Measurements from ENCODE around the gene GBF1.

Gene GBF1

DNA sequence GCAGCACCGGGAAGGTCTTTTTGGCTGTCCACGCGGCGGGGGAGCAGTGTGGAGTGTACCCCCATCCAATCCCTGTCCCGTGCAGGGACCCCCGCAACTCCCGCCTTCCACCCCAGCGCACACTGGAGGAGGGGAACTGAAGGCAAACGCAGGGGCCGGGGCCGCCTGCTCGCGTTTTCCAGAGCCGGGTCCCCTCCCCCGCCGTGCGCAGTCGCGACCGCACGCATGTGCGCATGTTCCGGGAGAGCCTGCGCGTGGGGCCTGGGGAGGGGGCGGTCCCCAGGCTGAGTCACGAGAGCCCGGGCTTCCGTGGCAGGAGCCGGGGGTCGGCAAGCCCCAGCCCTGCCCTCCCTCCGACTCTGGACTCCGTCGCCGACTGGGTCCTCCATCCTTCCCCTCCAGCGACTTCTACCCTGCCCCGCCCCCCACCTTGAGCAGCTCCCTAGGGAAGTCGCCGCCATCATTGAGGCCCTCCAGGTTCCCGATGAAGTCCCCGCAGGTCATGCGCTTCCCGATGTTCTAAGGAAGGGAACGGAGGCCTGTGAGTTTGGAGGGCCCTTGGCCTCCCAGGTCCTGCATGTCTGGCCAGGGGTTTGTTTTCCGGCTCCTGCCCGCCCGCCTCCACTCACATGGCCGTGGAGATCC, 165.2 kb downstream of the GBF1 start:
- DNase-seq, result peak; percentile 77

DNA sequence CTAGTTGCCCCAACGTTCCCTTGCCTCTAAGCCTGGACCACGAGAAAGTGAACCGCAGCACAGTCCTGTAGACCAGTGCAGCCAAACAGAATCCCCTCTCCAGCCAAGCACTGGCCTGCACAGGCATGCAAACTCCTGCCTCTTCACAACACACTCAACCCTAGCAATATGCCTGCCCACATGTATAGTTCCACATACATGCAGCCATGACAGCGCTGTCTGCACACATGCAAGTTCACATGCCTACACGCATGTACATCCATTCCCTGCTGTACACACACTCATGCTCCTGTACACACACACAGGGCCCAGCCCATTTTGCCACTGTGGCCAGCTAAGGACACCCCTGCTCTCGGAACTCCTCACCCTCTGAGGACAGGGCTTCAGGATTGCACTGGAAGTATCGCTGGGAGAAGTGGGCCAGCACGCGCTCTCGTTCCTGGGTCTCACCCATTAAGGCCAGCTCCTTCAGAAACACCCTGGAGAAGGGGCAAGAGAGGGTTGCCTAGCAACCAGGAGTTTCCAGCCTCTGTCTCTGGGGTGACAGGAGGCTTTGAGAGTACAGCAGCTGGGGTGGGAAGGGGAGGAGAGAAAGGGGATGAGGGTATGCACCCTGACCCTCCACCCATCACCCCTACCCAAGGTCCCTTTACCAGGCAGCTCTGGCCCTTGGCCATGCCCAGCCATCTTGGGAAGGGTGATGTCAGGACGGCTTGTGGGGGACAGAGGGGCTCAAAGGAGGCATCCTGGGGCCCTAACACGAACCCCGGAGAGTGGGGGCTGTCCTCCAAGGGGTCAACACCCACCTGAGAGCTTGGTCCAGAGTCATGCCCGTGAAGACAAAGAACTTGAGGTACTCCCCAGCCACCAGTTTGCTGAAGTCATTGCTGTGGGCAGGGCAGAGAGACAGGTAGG, 166.3 kb downstream of the GBF1 start:
- DNase-seq, result no peak

DNA sequence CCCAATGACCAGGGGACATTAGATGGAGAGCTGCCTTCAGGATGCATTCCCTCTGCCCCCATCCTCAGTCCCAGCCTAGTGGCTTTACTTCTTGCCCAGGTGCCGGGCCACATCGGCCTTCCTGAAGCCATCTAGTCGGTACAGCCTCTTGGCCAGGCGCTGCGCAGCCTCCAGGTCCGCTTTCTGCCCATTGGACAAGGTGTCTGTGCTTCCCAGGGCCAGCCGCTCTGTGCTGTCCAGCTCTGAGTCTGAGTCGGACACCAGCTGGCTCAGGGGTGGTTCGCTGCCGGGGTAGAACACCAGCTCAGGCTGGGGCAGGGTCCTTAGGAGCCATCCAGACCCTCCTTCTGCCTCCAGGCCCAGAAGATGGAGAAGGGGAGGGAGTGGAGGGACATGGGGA, 167.0 kb downstream of the GBF1 start:
- no peak for DNase-seq

DNA sequence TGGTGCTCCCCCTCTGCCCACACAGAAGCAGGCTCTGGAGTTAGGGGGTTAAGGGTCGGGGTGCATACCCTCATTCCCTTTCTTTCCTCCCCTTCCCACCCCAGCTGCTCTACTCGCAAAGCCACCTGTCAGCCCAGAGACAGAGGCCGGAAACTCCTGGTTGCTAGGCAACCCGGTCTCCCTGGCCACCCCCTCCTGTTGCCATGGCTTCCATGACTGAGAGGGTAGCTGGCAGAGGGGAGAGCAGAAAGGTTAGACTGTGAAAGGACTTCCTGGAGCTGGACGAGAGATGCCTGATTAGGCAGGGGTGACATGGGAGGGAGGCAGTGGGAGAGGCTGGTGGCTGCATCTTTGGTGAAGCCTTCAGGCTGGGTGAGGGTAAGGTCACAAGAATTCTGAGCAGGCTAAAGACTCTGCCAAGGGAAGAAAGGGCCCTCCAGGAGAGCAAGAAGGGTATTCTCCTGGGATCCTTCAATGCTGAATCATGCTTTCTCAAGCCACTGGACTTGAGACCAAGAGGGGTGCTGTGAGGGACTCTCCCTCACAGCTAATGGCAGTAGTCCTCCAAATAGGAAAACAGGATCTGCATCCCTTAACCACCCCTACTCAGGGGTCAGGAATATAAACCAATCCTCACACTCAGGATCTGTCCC, 167.8 kb downstream of the GBF1 start:
- no peak for DNase-seq

DNA sequence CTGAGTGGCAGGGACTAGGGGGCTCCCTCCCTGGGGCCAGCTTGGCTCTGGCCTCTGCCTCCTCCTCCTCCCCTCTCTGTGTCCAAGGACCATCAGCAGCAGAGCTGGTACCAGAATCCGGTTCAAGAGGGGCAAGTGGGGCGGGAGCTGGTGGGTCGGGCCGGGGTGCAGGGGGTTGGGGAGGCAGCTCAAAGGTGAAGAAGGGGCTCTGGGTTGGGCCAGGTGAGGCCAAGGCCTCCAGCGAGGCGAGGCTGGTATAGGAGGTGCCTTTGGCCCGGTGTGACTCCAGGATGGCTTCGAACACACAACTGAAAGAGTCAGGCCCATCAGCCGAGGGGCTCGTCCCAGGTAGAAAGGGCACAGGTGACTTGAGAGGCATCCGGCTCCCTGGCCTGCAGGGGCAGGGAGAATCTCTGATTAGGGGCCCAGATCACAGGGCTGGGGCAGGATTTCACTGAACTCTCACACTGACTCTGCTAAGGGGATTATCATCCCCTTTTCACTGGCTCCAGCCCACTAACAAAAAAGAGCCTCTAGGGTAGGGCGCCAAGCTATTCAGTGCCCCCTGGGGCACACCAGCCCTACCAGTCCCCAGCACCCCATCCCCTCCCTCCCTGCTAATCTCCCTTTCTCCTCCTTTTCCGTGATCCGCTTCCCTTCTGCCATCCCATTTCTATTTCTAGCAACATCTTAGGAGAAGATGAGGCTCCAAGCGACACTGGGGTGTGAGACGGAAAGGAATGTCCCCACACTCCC, 168.7 kb downstream of the GBF1 start:
- no peak for DNase-seq

DNA sequence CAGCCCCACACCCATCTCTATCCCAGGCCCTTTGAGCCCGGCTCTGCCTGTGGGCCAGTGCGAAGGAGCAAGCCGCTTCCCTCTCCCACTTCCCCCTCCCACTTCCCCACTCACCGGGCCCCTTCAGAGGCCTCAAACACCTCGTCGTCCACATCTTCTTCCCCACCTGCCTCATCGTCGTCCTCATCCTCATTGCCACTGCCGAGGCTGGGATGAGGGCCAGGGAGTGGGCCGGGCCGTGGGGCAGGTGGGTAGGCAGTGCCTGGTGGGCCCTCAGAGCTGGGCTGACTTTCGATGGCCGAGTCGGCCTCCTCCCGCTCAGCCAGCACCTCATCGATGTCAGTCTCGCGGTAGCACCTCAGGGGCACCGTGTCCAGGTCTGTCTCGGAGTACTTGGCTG, 169.4 kb downstream of the GBF1 start:
- DNase-seq, result no peak

DNA sequence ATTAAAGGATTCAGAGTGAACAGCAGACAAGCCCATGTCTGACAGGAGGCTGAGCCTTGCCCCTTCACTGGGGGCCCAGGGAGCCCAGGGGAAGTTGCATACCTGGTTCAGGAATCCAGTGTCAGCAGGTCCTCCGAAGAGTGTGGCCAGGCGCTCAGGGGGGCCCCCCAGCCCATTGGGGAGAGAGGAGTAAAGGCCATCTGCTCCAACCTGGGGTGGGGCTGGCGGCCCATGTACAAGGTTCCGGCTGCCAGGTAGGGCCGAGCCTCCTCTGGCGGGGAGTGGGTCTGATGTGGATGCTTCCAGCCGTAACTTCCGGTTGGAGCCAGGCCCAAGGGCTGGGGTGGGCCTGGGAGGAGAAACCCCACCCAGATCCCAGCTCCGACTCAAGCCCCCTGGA, 171.0 kb downstream of the GBF1 start:
- DNase-seq, result no peak

DNA sequence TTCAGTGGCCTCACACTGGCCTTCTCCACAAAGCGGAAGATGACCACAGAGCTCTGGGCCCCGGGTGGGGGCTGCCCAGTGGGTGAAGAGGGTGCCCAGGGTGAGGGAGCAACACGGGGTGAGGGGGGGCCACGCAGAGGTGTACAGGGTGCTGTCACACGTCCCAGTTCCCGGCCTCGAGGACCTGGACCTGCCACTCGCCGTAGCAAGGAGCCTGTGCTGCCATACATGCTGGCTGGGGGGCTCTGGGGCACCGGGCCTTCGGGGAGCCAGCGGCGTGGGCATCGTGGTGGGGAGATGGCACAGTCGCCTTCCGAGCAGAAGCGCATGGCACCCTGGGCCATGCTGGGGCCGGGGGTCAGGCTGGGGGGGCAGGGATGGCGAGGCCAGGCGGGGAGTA, 171.4 kb downstream of the GBF1 start:
- DNase-seq, result no peak

DNA sequence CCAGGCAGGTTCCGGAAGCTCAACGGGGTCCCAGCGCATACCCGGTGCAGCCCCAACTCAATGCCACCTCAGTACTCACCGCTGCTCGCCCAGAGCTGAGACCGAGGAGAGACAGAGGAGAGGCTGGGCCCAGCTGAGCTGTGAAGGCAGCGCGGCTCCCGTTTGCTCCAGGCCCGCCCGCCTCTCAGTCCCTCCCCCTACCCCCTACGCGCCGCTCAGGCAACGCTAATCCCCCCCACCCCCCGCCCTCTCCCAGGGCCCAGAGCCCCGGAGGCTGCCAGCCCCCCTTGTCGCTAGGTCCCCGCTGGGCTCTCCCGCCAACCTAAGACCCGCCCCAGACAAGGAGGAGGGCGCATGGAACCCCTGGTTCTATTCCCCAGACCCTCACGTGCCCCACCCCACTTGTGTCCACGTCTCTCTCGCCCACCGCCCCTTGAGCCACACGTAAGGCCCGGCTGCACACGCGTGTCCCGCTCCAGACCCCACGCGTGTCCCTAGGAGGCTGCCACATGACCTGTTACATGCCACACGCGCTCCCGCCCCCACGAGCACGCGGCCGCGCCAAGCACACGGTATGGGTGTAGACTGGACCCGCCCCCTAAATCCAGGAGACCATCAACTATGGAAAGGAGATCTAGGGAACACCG, 173.4 kb downstream of the GBF1 start, which contains the start of gene PSD:
TSS of gene PSD (minus strand) at position 164 of the 647 bp plus-strand sequence. CDS start 1,747 bp downstream, outside the sequence.
- DNase-seq, result no peak

DNA sequence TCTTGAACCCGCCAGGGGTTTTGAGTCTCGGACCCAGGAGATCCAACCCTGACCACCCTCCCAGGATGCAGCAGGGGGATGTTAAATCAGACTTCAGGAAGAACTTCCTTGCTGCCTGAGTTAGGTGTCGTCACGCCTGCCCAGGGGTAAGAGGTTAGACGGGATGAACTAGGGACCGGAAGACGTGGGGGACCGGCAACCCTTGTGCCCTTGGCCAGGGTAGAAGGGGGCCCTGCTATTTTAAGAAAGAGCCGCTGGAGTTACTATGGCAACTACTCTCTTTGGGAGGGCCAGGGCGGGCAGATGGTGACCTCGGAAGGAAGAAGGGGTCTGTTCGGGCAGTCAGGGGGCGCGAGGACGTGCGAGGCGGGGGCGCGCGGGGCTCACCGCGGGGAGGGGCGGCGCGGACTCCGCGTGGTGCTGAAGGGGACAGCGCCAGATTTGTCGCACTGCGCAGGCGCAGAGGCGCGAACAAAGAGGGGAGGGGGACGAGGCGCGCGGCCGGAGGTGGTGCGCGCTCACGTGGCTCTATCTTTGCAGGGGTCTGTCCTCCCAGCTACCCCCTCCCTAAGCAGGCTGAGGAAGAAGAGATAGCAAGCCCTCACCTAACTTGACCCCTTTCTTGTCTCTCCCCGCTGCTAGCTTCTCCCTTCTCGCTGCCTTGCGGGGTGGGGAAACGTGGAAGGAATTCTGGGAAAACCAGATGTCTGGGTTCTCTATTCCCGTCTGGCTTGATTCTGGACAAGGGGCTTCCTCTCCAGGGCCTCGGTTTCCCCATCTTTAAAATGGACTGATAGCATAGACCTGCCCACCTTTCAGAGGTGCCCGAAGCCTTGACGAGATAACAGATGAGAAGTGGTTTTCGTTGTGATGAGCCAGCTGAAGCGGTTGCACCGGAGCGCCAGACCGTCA, 174.2 kb downstream of the GBF1 start:
- DNase-seq, result peak; percentile 67

DNA sequence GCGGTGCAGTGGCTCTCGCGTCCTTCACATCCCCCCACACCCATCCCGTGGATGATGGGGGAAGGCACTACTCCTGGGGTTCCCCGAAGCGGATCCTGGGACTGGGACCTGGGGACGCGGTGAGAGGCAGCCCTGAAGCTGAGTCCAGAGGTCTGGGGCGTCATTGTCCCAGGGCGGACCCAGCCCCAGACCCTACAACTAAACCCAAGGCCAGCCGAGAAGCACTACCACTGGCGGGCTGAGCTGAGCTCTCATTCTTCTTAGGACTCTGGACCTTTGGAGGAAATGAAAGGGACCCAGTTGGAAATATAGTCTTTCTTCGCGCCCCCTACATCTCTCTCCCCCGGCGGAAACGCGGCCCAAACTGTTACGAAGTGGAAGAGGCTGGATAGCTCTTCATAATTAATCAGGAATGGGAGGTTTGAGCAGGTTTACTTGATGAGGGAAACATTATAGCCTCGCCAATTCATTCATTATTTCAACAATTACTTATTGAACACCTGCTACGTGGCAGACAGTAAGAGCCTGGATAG, 174.9 kb downstream of the GBF1 start:
- no peak for DNase-seq

DNA sequence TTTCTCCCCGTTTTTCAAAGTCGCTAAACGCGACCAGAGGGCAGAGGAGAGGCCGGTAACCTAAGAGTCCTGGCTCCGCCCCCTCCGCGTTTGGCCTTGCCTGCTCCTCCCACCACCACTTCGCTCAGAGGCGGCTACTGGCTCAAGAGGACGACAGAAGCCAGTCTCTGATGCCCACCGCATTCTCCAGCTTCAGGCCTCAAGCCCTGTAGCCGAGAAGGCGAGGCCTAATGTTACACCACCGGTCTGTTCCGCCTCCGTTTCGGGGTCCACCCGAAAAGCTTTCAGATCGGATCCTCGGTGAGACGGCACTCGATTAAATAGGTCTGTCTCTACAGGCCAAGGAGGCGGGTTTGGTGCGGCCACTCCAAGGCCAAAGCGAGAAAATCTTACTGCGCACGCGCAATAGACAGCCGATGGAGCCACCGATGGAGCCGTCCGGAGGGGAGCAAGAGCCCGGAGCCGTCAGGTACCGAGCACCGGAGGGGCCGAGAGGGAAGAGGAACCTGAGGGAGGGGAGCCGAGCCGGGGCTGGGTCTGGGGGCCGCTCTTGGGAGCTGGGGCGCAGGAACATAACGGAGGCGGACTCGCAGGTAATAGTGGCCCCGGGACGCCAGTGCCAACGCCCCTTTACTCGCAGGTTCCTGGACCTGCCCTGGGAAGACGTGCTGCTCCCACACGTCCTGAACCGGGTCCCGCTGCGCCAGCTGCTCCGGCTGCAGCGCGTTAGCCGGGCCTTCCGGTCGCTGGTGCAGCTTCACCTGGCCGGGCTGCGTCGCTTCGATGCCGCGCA, 175.6 kb downstream of the GBF1 start, which contains the start of gene FBXL15:
TSS of gene FBXL15 (plus strand) at position 123 of the 793 bp plus-strand sequence. CDS start at position 417, 294 bp downstream.
- peak; percentile 95 for DNase-seq

DNA sequence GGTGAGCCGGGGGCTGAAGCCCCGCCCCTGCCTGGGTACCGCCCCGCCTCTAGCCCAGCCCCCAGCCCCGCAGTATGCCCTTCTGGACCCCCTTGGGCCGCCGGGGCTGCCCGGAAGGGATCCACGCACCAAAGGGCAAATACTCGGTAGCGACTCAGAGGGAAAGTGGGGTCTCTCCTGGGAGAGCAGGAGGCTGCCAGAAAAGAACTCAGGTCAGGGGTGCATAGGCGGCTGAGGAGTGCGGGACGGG, 176.1 kb downstream of the GBF1 start:
- DNase-seq, result no peak

DNA sequence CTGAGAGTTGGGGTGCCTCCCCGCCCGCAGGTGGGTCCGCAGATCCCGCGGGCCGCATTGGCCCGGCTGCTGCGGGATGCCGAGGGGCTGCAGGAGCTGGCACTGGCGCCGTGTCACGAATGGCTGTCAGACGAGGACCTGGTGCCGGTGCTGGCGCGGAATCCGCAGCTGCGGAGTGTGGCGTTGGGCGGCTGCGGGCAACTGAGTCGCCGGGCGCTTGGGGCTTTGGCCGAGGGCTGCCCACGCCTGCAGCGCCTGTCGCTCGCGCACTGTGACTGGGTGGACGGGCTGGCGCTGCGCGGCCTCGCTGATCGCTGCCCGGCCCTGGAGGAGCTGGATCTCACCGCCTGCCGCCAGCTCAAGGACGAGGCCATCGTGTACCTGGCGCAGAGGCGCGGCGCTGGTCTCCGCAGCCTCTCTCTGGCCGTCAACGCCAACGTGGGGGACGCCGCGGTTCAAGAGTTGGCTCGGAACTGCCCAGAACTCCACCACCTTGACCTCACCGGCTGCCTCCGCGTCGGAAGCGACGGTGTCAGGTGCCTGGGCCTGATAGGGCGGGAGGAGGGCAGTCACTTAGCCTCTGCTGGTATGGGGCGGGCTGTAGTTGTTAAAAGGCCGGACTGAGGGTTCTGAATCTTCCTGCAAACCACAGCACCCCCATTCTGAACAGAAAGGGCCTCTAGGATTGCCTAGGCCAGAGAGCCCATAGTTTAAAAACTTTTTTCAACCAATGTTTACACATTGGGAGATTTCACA, 176.6 kb downstream of the GBF1 start:
- DNase-seq, result no peak

DNA sequence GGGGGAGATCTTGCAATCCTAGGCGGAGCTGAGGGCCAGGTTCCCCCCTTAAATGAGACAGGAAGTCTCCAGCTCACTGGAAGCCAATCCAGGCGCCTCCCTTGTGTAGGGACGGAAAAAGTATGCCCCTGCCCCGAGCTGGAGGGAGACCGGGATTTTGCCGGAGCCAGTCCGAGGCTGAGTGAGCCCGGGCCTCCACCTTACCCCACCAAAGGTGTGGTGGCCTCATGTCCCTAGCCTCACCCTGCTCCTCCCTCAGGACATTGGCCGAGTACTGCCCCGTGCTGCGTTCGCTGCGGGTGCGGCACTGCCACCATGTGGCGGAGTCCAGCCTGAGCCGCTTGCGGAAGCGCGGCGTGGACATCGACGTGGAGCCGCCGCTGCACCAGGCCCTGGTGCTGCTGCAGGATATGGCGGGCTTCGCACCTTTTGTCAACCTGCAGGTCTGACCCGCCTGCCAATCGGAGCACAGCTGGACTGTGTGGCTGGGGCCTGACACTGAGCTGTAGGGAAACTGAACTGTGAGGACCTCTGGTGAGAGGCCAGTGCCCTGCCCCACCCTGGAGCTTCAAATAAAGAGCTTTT, 177.3 kb downstream of the GBF1 start:
- DNase-seq, result peak; percentile 48

DNA sequence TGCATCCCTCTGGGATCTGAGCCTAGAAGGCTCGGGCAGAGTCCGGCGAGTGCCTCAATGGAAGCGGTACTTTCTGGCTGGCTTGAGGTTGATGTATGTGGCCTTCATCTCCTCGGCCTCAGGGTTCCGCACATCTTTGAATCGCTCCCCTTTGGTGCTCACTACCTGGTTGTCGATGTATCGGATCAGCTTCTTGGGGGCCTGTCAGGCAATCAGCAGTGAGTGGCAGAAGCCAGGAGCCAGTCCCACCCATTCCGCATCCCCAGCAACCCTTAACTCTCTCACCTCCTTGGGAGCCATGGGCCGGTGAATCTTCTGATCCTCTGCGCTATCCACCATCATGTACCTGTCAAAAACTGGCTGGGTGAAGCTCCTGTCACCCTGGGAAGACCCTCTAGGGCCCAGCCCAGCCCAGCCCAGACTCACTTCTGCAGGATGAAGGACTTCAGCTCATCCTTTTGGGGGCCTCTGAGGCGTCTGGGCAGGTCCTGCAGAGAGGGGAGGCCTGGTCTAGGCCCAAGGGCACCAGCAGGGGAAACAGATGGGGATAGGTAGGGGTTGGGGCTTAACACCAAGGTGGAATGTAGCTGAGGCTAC, 178.1 kb downstream of the GBF1 start:
- no peak for DNase-seq

DNA sequence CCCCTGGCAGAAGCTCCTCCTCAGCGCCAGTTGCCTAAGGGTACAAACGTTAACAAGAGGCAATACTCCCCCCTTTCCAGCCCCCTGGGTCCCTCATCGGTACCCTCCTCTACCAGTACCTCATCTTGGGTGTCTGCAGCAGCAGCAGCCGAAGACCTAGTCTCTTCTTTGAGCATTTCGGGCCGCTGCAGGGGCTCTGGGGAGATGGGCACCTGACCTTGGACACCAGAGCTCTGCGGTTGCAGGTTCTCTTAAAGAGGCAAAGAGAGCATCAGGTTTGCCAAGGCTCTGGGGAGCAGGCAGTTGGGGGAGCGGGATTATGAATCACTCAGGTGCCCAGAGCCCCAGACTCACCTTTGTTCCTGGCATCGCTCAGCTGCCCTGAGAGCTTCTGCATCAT, 178.8 kb downstream of the GBF1 start:
- no peak for DNase-seq

DNA sequence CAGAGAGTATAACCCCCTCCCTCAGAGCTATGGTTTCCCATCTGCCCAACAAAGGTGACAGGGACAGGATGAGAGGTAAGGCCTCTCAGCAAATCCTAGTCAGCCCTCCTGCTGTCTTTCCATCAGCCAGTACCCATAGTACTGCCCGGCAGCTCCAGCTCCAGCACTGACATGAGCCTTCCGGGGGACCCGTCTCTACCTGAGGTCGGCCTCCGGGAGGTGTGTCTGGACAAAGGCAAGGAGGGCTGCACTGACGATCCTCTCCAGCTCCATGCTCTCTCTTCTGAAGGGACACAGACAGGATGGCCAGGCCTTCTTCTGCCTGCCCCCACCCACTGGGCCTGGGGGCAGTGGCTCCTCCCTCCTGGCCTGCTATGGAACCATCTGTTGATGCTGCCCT, 179.6 kb downstream of the GBF1 start:
- DNase-seq, result no peak

DNA sequence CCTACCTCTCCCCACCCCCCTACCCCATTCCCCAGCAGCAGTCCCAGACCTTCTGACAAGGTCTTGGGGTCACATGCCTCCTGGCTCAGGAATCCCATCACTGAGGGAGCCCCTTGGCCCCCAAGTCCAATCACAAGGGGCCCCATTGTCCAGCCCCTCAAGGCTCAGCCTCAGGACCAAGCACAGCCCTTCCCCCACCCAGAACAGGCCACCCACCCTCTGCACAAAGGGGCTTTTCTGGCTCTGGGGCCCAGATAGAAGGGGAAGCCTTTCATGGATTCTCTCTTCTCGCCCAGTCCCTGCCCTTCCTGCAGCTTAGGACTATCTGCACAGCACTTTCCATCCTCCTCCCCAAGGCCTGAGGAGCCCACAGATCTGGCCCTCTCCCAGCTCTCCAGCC, 180.1 kb downstream of the GBF1 start:
- no peak for DNase-seq
